ENCODE measurements around the gene SEZ6L.

The SEZ6L gene

DNA sequence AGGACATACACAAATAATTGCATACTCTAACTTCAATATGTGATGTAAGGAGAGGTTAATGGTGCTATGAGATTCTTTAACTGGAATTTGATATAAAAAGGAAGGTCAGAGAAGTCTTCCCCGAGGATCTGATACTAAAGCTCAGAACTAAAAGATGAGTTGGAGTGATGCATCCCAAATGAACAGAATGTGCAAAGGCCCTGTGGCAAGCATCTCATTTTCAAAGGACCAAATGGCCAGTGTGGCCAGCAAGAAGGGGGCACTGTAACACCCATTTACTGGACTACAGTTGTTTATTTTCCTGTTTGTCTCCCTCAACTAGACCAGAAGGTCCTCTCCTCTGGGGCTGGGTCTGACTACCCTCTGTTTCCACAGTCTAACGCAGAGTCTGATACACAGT is 144.9 kb downstream of the SEZ6L start:
- no peak overlapping the region for H3K4me3 ChIP-seq (ENCODE audit: low read depth, low read length)
- TF ChIP-seq, protein P1, sequence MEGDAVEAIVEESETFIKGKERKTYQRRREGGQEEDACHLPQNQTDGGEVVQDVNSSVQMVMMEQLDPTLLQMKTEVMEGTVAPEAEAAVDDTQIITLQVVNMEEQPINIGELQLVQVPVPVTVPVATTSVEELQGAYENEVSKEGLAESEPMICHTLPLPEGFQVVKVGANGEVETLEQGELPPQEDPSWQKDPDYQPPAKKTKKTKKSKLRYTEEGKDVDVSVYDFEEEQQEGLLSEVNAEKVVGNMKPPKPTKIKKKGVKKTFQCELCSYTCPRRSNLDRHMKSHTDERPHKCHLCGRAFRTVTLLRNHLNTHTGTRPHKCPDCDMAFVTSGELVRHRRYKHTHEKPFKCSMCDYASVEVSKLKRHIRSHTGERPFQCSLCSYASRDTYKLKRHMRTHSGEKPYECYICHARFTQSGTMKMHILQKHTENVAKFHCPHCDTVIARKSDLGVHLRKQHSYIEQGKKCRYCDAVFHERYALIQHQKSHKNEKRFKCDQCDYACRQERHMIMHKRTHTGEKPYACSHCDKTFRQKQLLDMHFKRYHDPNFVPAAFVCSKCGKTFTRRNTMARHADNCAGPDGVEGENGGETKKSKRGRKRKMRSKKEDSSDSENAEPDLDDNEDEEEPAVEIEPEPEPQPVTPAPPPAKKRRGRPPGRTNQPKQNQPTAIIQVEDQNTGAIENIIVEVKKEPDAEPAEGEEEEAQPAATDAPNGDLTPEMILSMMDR (IDR thresholded peaks at IDR 0.05; ENCODE audit: control insufficient read depth, extremely low read depth, insufficient read depth), result no peak
- no peak for DNase-seq (ENCODE audit: low read depth)

- H3K4me3 ChIP-seq (ENCODE audit: low read depth, low read length), result no peak overlapping the region
- DNase-seq (ENCODE audit: low read depth), result no peak
- TF ChIP-seq, protein P1 (IDR thresholded peaks at IDR 0.05; ENCODE audit: control insufficient read depth, extremely low read depth, insufficient read depth), result no peak
These were observed 145.4 kb downstream of the SEZ6L start for GRCh38 chr22:26314656-26315055.

GRCh38 chr22:26316732-26317285 is 147.5 kb downstream of the SEZ6L start:
- H3K4me3 ChIP-seq (ENCODE audit: low read depth, low read length), result no peak overlapping the region
- TF ChIP-seq, protein P1 (IDR thresholded peaks at IDR 0.05; ENCODE audit: control insufficient read depth, extremely low read depth, insufficient read depth), result no peak
- DNase-seq (ENCODE audit: low read depth), result no peak

DNA sequence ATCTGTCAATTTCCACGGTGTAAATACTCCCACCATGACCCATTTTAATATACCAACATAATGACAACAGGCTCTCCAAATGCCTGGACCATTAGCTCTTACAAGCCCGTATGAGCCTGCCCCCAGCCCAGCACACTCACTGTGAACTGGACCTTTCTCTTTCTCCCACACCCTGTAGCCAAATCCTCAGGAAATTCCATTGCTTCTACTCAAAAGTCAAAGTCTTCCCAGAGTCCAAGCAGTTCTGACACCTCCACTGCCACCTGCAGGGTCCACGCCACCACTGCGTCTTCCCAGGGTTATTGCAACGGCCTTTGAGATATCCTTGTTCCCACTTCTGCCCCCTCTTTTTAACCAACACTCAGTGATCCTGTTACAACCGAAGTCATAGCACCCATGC is 149.7 kb downstream of the SEZ6L start:
- TF ChIP-seq, protein P1 (IDR thresholded peaks at IDR 0.05; ENCODE audit: control insufficient read depth, extremely low read depth, insufficient read depth), result no peak
- no peak overlapping the region for H3K4me3 ChIP-seq (ENCODE audit: low read depth, low read length)
- no peak for DNase-seq (ENCODE audit: low read depth)

- TF ChIP-seq, protein P1 (IDR thresholded peaks at IDR 0.05; ENCODE audit: control insufficient read depth, extremely low read depth, insufficient read depth), result no peak
- DNase-seq (ENCODE audit: low read depth), result no peak
- no peak overlapping the region for H3K4me3 ChIP-seq (ENCODE audit: low read depth, low read length)
These were observed 151.2 kb downstream of the SEZ6L start for GRCh38 chr22:26320447-26320846.

DNA sequence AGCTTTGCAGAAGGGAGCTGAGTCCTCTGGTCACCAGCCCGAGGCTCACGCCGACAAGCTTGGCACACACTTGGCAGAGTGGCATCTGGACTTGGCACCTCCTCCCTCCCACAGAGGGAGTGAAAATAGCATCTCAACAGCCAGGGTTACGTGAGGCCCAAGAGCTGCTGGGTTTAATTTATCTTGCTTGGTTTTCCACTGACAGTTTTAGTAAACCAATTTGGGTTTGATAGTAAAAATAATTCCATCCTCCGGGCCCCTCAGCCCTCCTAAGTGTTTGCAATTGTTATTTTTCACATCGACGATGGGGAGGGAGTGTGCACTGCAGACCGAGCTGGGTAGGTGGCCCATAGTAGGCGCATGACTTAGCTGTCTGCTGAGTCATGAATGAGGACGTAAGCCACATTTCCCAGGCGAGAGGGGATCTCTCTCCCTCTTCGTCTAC is 152.2 kb downstream of the SEZ6L start:
- H3K4me3 ChIP-seq (ENCODE audit: low read depth, low read length), result no peak overlapping the region
- DNase-seq (ENCODE audit: low read depth), result no peak
- TF ChIP-seq, protein P1 (IDR thresholded peaks at IDR 0.05; ENCODE audit: control insufficient read depth, extremely low read depth, insufficient read depth), result no peak
